ENCODE measurements around the gene LAMC1. TPM values are rescaled to one million over a fixed set of nuclear protein-coding genes. Genes with fewer than 3 reads are reported as not detected.

LAMC1 gene
- total and polyA plus RNA-seq, 2 of the 4 experiments (the other 2 are of a cell fraction): 249 to 394 TPM

DNA sequence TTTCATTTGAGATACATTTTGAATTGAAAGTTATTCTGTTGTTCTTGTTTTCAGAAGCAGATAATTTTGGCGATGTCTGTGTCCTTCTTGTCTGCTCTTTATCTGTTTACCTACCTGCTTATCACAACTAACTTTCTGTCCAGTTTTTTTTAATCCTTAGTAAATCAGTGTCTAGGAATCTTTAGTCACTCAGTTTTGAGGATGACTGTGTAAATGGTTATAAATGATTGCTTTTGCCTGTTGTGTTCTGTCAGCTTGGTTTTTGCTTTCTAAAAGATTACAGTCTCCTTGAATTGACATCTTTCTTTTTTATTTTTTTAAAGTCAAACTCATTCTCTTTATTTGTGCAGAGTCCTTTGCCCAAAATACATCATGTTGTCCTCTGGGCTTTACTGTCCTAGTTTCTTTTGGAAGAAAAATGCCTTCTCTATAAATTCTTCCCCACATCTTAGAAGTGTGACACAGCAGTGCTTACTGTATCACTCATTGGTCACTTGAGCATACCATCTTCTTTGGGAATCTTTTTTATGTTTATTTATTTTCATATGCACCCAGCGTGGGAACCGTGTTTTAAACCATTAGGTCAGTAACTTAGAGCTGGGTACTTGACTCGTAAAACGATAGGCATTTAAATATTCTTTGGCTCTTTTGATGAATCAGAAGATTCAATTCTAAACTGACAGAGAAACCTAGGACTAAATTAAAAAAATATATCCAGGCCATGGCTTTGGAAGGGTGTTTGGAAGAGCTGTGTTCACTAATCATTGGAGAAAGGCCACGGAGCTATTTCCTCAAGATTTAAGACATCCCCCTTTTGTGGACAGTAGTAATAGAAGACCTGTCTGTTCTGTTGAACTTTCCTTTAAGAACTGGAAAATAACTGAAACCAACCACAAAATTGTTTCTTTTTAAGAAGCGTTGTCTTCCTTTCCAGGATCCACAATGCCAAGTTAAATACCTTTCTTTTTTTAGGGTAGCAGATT lies 20.9 kb downstream of the LAMC1 start:
- Histone ChIP-seq H2BK120ac (ENCODE audit: low read depth, low read length) (no peak overlapping the region), H3K14ac (replicated peaks; ENCODE audit: low read depth, low read length) (no peak overlapping the region; the same call in 1 of the 2 replicates), H3K4ac (ENCODE audit: low read depth, low read length) (no peak overlapping the region), H3K18ac (ENCODE audit: low read depth, low read length) (peak overlapping the region; percentile 23; the same call in 1 of the 2 replicates), H3K27ac (ENCODE audit: insufficient read depth, low read length) (no peak overlapping the region), H3K56ac (ENCODE audit: extremely low read depth, insufficient read depth, low read length) (peak overlapping the region; percentile 7; the same call in 1 of the 2 replicates), H4K20me1 (ENCODE audit: insufficient read depth, low read length) (peaks cover 91% of the 10 kb centered on the region), H2BK20ac (ENCODE audit: low read depth, low read length) (no peak overlapping the region), H3K4me3 (ENCODE audit: insufficient read depth, low read depth, low read length) (no peak overlapping the region), H2BK15ac (ENCODE audit: low read depth, low read length) (no peak overlapping the region), H3K9me1 (ENCODE audit: insufficient read depth, low read length) (peaks cover 17% of the 10 kb centered on the region), H2AK5ac (ENCODE audit: low read depth, low read length) (no peak overlapping the region), H3K4me2 (ENCODE audit: low read depth, low read length) (peak overlapping the region; percentile 90), H4K8ac (ENCODE audit: low read depth in 2 of 2, low read length in 2 of 2) (no peak overlapping the region), H4K5ac (ENCODE audit: low read depth, low read length) (no peak overlapping the region), H3K27me3 (ENCODE audit: control insufficient read depth, insufficient read depth, low read length) (no peaks in the 10 kb centered on the region), H3K4me1 (ENCODE audit: control insufficient read depth, insufficient read depth, low read length) (peaks cover 20% of the 10 kb centered on the region), H2AK9ac (replicated peaks; ENCODE audit: low read depth, low read length, poor library complexity) (no peak overlapping the region), H3K9ac (ENCODE audit: low read depth, low read length) (no peak overlapping the region; the same call in 1 of the 2 replicates), H2AFZ (replicated peaks; ENCODE audit: low read length, poor library complexity) (no peak overlapping the region), H2BK5ac (ENCODE audit: low read depth, low read length, poor library complexity, severe bottlenecking) (peak overlapping the region; percentile 55), H3K36me3 (ENCODE audit: control insufficient read depth, insufficient read depth, low read length) (no peaks in the 10 kb centered on the region), H4K91ac (ENCODE audit: insufficient read depth, low read depth, low read length) (no peak overlapping the region), H3K79me1 (ENCODE audit: low read depth in 1 of 2, low read length in 2 of 2) (peaks cover 3 to 67% of the 10 kb centered on the region in 2 experiments; a peak in 3 of 4 replicates), H3K9me3 (ENCODE audit: control insufficient read depth, insufficient read depth, low read length) (no peaks in the 10 kb centered on the region), H3K23ac (ENCODE audit: low read depth, low read length) (0 out of 2 replicates have a peak overlapping the region, but pooled peaks have one; percentile 2)
- intact Hi-C loops (cut with micrococcal nuclease): no loop called here
- in situ Hi-C loops (cut with MboI; ENCODE audit: low sequenced_read_pairs): no loop called here
- ChIA-PET CTCF (no interaction called here), POLR2A (ENCODE audit: unreplicated experiment) (no interaction called here)
- ATAC-seq (ENCODE audit: low read depth) (peak; percentile 74), DNase-seq (peak; percentile 94)
- TF ChIP-seq MAFK (IDR thresholded peaks at IDR 0.05; ENCODE audit: low read depth, low read length) (peak; percentile 5; the same call in 1 of the 2 replicates), CHD1 (IDR thresholded peaks at IDR 0.05; ENCODE audit: low read depth, low read length) (no peak; the same call in 1 of the 2 replicates), SMC3 (IDR thresholded peaks at IDR 0.05; ENCODE audit: low read depth, low read length) (peak; percentile 5; the same call in 1 of the 2 replicates), RCOR1 (IDR thresholded peaks at IDR 0.05; ENCODE audit: insufficient replicate concordance, low read length) (no peak), RFX5 (IDR thresholded peaks at IDR 0.05; ENCODE audit: low read depth, low read length) (no peak), BHLHE40 (IDR thresholded peaks at IDR 0.05; ENCODE audit: low read depth, low read length) (peak; percentile 52), POLR2A (IDR thresholded peaks at IDR 0.05; ENCODE audit: low read depth, low read length) (no peak)
- no CpG with 5 or more reads among the region's 7 CpGs for WGBS, 2 experiments (ENCODE audit: extremely low coverage in 2 of 2, insufficient read length in 1 of 2)
- dilution Hi-C loops (cut with HindIII; ENCODE audit: low sequenced_read_pairs, unreplicated experiment): no loop called here
- BruUV-seq (replicated peaks): no TSS peak

Measured in IMR-90 (cell line).